ENCODE data around the gene NOSTRIN.

DNA sequence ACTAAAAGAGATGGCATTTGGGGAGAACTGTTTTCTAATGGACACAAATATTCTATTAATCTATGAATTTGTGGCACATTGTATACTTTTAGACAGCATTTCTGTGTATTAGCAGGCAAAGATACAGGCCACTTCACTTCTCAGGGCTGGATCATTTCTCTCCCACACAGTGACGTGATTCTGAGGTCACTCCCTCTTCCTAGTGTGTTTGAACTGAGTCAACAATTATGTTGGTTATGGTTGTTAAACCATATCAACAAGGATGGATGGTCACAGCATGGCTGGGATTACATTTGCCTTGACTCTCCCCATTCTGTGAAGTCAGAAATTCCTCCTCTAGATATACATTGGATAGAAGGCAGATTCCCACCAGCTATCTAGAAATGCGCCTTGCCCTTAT lies 11.6 kb downstream of the NOSTRIN start:
- no peak for TF ChIP-seq POLR2AphosphoS5 (IDR thresholded peaks at IDR 0.05)
- TF ChIP-seq, protein P1, sequence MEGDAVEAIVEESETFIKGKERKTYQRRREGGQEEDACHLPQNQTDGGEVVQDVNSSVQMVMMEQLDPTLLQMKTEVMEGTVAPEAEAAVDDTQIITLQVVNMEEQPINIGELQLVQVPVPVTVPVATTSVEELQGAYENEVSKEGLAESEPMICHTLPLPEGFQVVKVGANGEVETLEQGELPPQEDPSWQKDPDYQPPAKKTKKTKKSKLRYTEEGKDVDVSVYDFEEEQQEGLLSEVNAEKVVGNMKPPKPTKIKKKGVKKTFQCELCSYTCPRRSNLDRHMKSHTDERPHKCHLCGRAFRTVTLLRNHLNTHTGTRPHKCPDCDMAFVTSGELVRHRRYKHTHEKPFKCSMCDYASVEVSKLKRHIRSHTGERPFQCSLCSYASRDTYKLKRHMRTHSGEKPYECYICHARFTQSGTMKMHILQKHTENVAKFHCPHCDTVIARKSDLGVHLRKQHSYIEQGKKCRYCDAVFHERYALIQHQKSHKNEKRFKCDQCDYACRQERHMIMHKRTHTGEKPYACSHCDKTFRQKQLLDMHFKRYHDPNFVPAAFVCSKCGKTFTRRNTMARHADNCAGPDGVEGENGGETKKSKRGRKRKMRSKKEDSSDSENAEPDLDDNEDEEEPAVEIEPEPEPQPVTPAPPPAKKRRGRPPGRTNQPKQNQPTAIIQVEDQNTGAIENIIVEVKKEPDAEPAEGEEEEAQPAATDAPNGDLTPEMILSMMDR (IDR thresholded peaks at IDR 0.05): no peak

Measured in gastroesophageal sphincter (tissue), 3 donors.